ENCODE measurements around the gene USP3.

GRCh38 chr15:63513271-63513670, 8.9 kb downstream of the USP3 start:
- TF ChIP-seq POLR2AphosphoS5 (IDR thresholded peaks at IDR 0.05) (no peak), CTCF (IDR thresholded peaks at IDR 0.05) (no peak), POLR2A (IDR thresholded peaks at IDR 0.05; ENCODE audit: low read depth) (no peak)

Measured in esophagus muscularis mucosa (tissue), 3 donors.